Stimulated activated CD8-positive, alpha-beta memory T cell treated with anti-CD3 and anti-CD28 coated beads, Interleukin-7, amount 100 ng/mL, for 4 hours (primary cell): ENCODE measurements around the gene PCDHB11.
"Not testable (repeated sequence)": the region's sequence is repeated elsewhere in the genome, so short reads cannot be mapped to it uniquely, and the experiment has no call there.

Experiments used
- DNase-seq, 2 donors: peaks; one replicate each; pipeline ENCODE4 v3.0.0-alpha.2; 2020; ENCODE audit warnings: low read depth in 2 of 2

The PCDHB11 gene

GRCh38 chr5:141199359-141200235 is at the start of gene PCDHB11:
PCDHB11 (plus strand) TSS chr5:141199627; CDS start chr5:141199775, 148 bp downstream.
- DNase-seq, result no peak

- DNase-seq, result no peak
Measured at GRCh38 chr5:141149812-141150211, 49.6 kb upstream of the PCDHB11 start, which contains the start of gene PCDHB6. PCDHB6 (plus strand) TSS chr5:141150057; CDS start chr5:141150258, 201 bp downstream.

GRCh38 chr5:141150224-141150992 is 49.0 kb upstream of the PCDHB11 start:
- DNase-seq, result no peak

GRCh38 chr5:141150993-141151325 is 48.5 kb upstream of the PCDHB11 start:
- no peak for DNase-seq

GRCh38 chr5:141151632-141152031 is 47.8 kb upstream of the PCDHB11 start:
- DNase-seq, result not testable (repeated sequence)

- DNase-seq, result not testable (repeated sequence)
Measured at GRCh38 chr5:141152096-141152495, 47.3 kb upstream of the PCDHB11 start.

- DNase-seq, result no peak
Measured at GRCh38 chr5:141155540-141156374, 43.7 kb upstream of the PCDHB11 start.

GRCh38 chr5:141157356-141157755 is 42.1 kb upstream of the PCDHB11 start:
- not testable (repeated sequence) for DNase-seq

GRCh38 chr5:141157901-141158300 is 41.5 kb upstream of the PCDHB11 start:
- DNase-seq, result not testable (repeated sequence)

GRCh38 chr5:141172381-141173204 is 26.8 kb upstream of the PCDHB11 start, which contains the start of gene PCDHB7:
PCDHB7 (plus strand) TSS chr5:141172644; CDS start chr5:141172836, 192 bp downstream.
- no peak for DNase-seq

GRCh38 chr5:141174291-141175104 is 24.9 kb upstream of the PCDHB11 start:
- DNase-seq, result not testable (repeated sequence)

- DNase-seq, result no peak
Measured at GRCh38 chr5:141175933-141176332, 23.5 kb upstream of the PCDHB11 start.

- DNase-seq, result not testable (repeated sequence)
Measured at GRCh38 chr5:141177577-141178191, 21.7 kb upstream of the PCDHB11 start, which contains the start of gene PCDHB8. PCDHB8 (plus strand) TSS chr5:141177790; CDS start chr5:141178035, 245 bp downstream.

- DNase-seq, result not testable (repeated sequence)
Measured at GRCh38 chr5:141179371-141179770, 20.1 kb upstream of the PCDHB11 start.

GRCh38 chr5:141179876-141180275 is 19.6 kb upstream of the PCDHB11 start:
- not testable (repeated sequence) for DNase-seq

- DNase-seq, result no peak
Measured at GRCh38 chr5:141180313-141180712, 19.1 kb upstream of the PCDHB11 start.

GRCh38 chr5:141182248-141182647 is 17.2 kb upstream of the PCDHB11 start, which contains the start of gene PCDHB16:
PCDHB16 (plus strand) TSS chr5:141182387; CDS start chr5:141182560, 173 bp downstream.
- no peak for DNase-seq

GRCh38 chr5:141184117-141184855 is 15.1 kb upstream of the PCDHB11 start:
- DNase-seq, result not testable (repeated sequence)
